ENCODE results near the gene NNT.

GRCh38 chr5:43704243-43704642 lies 101.3 kb downstream of the NNT start:
- TF ChIP-seq, protein P1, sequence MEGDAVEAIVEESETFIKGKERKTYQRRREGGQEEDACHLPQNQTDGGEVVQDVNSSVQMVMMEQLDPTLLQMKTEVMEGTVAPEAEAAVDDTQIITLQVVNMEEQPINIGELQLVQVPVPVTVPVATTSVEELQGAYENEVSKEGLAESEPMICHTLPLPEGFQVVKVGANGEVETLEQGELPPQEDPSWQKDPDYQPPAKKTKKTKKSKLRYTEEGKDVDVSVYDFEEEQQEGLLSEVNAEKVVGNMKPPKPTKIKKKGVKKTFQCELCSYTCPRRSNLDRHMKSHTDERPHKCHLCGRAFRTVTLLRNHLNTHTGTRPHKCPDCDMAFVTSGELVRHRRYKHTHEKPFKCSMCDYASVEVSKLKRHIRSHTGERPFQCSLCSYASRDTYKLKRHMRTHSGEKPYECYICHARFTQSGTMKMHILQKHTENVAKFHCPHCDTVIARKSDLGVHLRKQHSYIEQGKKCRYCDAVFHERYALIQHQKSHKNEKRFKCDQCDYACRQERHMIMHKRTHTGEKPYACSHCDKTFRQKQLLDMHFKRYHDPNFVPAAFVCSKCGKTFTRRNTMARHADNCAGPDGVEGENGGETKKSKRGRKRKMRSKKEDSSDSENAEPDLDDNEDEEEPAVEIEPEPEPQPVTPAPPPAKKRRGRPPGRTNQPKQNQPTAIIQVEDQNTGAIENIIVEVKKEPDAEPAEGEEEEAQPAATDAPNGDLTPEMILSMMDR (IDR thresholded peaks at IDR 0.05), result no peak
- TF ChIP-seq POLR2A (IDR thresholded peaks at IDR 0.05), result no peak

Measured in heart left ventricle (tissue), 13 donors.